WTC11 (cell line): Measurements from ENCODE around the gene CFL1.

Experiments
- ESRRA ChIP-seq: sonication (generic); formaldehyde crosslinking; IDR thresholded peaks from 2 replicates; pipeline ENCODE4 v1.8.1; 2022; ENCODE audit warnings: mild to moderate bottlenecking, missing genetic modification reagents, borderline replicate concordance
- FOXK1 ChIP-seq: sonication (generic); formaldehyde crosslinking; IDR thresholded peaks from 2 replicates; pipeline ENCODE4 v1.8.0; 2022; ENCODE audit warnings: mild to moderate bottlenecking, moderate library complexity, missing genetic modification reagents
- JUN ChIP-seq: sonication (generic); formaldehyde crosslinking; IDR thresholded peaks from 2 replicates; pipeline ENCODE4 v1.8.0; 2023; ENCODE audit warnings: mild to moderate bottlenecking, missing genetic modification reagents
- RELA ChIP-seq: sonication (generic); formaldehyde crosslinking; IDR thresholded peaks from 2 replicates; pipeline ENCODE4 v1.8.1; 2022; ENCODE audit warnings: missing genetic modification reagents, mild to moderate bottlenecking, borderline replicate concordance
- ZNF121 ChIP-seq: sonication (generic); formaldehyde crosslinking; IDR thresholded peaks from 2 replicates; pipeline ENCODE4 v1.8.0; 2023; ENCODE audit warnings: missing genetic modification reagents
- TF ChIP-seq, protein P1 (sequence below): sonication (generic); formaldehyde crosslinking; IDR thresholded peaks from 2 replicates; pipeline ENCODE4 v1.8.0; 2022; ENCODE audit warnings: mild to moderate bottlenecking, missing genetic modification reagents
- TF ChIP-seq, protein P2 (sequence below): fragments of 200-600 bp; IDR thresholded peaks from 2 replicates; pipeline ENCODE4 v1.8.0; 2022; ENCODE audit warnings: antibody characterized with exemption

DNA sequence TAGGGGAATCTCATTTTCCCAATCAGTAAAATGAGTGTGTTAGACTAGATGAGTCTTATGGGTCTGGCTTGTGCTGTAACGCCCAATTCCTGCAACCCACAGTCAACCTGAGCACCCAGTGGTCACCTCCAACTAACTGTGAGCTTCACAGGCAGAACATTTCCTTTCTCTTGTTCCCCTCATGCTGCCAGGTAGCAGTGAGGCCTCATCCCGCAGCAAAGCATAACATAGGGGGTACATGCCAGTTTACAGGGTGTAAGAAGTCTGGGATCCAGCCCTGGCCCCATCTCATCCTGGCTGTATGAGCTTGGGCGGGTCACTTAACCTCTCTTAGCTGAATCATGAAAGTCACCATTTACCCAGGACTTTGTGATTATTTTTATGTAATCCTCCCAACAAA, 10.9 kb upstream of the CFL1 start:
- TF ChIP-seq RELA (CRISPR knock-in tag) (no peak), ZNF121 (CRISPR knock-in tag) (no peak), JUN (no peak), FOXK1 (CRISPR knock-in tag) (no peak), ESRRA (CRISPR knock-in tag) (no peak)
- TF ChIP-seq, protein P1, sequence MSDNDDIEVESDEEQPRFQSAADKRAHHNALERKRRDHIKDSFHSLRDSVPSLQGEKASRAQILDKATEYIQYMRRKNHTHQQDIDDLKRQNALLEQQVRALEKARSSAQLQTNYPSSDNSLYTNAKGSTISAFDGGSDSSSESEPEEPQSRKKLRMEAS (CRISPR knock-in tag): no peak
- TF ChIP-seq, protein P2, sequence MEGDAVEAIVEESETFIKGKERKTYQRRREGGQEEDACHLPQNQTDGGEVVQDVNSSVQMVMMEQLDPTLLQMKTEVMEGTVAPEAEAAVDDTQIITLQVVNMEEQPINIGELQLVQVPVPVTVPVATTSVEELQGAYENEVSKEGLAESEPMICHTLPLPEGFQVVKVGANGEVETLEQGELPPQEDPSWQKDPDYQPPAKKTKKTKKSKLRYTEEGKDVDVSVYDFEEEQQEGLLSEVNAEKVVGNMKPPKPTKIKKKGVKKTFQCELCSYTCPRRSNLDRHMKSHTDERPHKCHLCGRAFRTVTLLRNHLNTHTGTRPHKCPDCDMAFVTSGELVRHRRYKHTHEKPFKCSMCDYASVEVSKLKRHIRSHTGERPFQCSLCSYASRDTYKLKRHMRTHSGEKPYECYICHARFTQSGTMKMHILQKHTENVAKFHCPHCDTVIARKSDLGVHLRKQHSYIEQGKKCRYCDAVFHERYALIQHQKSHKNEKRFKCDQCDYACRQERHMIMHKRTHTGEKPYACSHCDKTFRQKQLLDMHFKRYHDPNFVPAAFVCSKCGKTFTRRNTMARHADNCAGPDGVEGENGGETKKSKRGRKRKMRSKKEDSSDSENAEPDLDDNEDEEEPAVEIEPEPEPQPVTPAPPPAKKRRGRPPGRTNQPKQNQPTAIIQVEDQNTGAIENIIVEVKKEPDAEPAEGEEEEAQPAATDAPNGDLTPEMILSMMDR: no peak
